Breast epithelium (tissue), 3 donors: Measurements from ENCODE around the gene PPID. TPM values are rescaled to one million over a fixed set of nuclear protein-coding genes. Genes with fewer than 3 reads are reported as not detected.

ENCODE experiments used
- total RNA-seq, 3 donors: library from RNA; depleted of rRNA; stranded (reverse); fragments of >200 nt; gene quantifications; one replicate each; pipeline ENCODE4 v1.1.0, GENCODE V29; 2016

The PPID gene
- total RNA-seq, 3 donors from 2014 or later, result 17.6 to 29.9 (median 20.0) TPM

Other genes with a start within 250 kb of the PPID start
- under 1 TPM in 1 of 3 donors, not detected in 2; 0.15 TPM for gene RXFP1, start 201.5 kb downstream of the PPID start, total RNA-seq
- 1 to 10 TPM; 3.3 to 6.1 (median 5.4) TPM for gene C4orf46, start 51.5 kb downstream of the PPID start, total RNA-seq
- 10 to 100 TPM; 36.2 to 40.6 (median 39.7) TPM for gene ETFDH, start 51.1 kb downstream of the PPID start, total RNA-seq
- 10 to 100 TPM; 40.3 to 70.4 (median 55.2) TPM for gene FNIP2, start 45.6 kb upstream of the PPID start, total RNA-seq